NCI-H2029 treated with DMSO at 0.1 percent for 48 hours (cell line): ENCODE data around the gene NR1I3.

ENCODE experiments used
- DNase-seq: peaks from one replicate; lab custom pipeline; 2025; lab: John Stamatoyannopoulos, UW

The NR1I3 gene

GRCh38 chr1:161196111-161196510 lies 41.9 kb downstream of the NR1I3 start:
- no peak for DNase-seq

GRCh38 chr1:161195171-161195570 lies 42.8 kb downstream of the NR1I3 start:
- DNase-seq = no peak

DNA sequence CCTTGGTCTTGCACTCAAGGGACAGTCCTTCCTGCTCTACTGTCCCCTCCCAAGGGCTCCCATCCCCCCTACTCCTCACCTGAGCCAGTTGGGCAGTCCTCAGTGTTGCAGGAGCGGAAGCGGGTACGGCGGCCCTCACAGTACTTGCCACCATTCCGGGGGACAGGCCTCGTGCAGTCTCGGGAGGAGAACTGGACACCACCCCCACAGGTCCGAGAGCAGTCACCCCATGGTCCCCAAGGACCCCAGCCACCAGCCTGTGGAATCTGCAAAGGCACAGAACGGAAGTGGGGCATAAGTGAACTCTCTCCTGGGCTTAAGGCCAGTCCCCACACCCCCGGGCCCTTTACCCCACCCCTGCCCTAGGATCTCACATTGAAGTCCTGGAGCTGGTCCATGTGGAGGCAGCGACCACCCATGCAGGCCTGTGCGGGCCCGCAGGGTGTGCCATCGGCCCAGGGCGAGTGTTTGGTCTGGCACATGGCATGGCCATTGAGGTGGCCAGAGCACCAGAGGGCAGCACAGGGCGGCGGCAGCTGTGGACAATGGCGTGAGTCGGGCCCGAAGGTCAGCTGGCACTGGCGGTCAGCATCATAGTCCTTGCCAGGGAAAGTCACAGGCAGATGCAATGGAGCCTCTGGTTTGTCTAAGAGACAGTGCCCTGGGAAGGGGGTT lies 44.3 kb downstream of the NR1I3 start:
- DNase-seq = no peak

DNA sequence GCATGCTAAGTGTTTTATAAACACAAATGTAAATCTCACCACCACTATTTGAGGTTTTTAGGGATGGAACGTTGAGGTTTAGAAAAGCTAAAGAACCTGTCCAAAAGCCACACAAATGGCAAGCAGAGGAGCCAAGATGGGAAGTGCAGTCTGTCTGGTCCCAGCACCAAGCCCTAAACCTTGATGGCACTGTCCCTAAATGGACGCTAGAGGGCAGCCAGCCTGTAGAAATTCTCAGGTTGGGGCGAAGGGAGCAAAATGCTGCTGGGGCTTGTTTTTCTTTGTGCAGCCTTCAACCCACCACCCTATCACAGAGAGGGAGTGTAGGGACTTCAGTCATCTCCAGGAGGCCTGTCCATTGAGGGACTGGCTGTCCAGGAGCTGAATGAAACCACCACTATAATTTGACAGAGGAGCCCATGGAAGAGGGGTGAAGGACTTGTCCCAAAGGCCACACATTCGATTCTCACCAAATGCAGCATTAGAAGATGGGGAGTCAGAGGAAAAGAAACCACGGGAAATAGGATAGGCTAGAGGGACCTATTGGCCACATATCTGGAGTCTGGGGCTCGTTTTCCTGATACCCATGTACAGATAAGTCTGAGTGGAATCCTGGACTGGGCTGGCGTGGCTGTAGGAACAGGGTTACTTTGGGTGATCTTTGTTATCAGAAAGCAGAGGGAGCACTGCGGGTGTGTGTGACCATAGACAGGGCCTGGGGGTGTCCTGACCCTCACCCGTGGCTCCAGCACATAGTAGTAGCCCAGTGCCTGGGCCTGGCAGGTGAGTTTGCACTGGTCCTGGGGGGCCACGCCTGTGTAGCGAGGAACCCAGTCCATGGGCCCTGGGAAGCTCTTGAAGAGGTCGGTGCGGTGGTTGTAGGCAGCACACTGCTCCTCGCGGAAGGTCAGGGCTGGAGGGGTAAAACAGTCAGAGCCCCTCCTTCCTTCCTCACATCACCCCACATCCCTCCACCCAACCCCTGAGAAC lies 45.2 kb downstream of the NR1I3 start:
- DNase-seq = peak; percentile 50

DNA sequence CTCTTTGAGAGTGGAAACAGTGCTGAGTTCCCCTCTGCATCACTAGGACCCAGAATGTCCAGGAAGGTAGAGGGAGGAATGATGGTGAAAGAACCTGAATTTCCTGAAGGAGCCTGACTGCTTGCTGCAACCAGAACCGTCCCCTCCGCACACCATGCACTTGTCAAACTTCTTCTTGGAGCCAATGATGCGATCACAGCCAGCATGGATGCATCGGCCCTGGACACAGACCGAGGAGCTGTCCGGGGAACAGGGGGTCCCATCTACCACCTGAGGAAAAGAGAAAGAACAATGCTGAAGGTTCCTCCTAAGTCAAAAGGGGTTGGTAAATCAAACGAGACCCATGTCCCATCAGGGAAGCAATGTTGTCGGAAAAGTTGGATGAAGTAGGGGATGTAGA lies 46.0 kb downstream of the NR1I3 start:
- no peak for DNase-seq

DNA sequence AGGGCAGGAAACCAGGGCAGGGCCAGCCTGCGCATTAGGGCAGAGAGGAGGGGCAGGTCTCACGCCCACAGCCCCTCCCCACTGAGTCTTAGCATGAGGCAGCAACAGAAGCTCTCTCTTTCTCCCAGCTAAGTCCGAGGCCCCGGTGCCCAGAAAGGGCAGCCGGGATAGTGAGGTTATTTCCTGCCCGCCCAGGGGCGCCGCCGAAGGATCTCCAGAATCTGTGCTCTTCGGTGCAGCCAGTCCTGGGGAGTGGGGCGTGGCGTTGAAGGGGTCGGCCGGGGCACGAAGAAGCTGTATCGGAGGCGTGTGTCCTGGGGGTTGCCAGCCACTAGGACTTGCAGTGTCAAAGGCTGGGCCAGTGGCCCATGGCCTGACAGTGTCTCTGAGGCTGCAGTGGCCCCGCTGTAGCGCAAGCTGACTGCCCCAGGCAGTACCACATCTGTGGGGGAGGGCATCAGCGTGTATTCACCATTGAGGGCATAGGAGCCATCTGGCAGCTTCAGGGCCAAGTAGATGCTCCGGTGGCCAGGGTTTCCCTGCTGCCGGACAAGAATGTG lies 47.0 kb downstream of the NR1I3 start:
- no peak for DNase-seq

- DNase-seq = no peak
Measured at GRCh38 chr1:161189036-161189435, 49.0 kb downstream of the NR1I3 start.

DNA sequence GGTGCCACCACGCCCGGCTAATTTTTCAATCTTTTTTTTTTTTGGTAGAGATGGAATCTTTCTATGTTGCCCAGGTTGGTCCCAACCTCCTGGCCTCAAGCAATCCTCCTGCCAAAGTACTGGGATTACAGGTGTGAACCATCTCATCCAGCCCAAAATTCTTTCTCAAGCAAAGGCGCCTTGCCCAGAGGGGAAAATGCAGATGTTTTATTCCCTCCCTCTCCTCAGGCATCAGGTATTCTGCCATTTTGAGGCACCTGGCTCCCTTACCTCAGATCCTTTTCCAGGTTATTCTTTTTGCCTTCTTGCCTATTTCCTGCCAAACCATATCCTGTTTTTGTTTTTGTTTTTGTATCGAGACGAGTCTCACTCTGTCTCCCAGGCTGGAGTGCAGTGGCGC lies 49.6 kb downstream of the NR1I3 start:
- DNase-seq = no peak

GRCh38 chr1:161187311-161187710 lies 50.7 kb downstream of the NR1I3 start:
- DNase-seq = no peak

DNA sequence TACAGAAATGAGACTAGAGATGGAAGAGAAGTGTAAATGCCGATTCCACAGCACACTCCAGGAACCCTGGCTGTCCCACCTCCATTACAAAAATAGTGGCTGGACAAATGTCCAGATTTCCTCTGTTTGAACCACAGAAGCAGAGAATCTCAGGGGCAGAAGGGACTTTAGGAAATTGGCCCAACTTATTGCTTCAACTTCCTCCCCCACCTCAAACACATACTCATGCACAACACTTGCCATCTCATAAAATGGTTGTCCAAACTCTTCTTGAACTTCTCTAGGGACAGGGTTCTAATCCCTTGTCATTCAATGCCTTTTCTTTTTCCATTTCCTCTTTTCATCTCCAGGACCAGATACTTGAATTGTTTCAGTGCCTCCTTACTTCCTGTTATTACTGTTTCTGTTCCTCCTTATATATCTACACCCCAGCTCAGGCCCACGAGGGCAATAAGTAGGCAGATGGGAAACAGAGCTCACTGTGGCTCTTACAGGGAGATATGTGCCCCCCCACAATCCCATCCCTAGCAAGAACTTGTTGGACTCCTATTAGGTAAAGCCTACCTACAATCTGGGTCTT lies 52.2 kb downstream of the NR1I3 start:
- DNase-seq = no peak

DNA sequence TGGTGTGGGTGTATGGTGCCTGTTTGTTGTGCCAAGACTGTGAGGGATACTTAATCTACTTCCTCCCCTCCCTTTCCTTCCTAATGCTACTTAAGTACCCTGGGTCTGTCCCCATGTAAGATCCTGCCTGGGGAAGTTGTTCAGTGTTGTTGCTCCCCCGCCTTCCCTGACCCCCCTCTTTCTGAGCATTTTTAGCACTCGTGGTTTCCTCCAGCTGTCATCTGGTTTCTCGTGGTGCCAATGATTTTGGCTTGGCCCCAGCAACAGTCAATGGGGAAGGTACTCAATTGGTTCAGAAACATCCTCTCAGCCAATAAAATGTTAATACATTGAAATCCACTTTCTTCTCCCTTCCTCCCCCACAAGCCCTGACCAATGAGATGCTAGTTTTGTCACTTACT lies 52.7 kb downstream of the NR1I3 start:
- DNase-seq = peak; percentile 45

GRCh38 chr1:161182214-161182613 lies 55.8 kb downstream of the NR1I3 start:
- DNase-seq = no peak

GRCh38 chr1:161180639-161181038 lies 57.4 kb downstream of the NR1I3 start:
- DNase-seq = no peak

GRCh38 chr1:161179698-161180097 lies 58.3 kb downstream of the NR1I3 start:
- DNase-seq = no peak
